Stomach (tissue), 9 donors: ENCODE results near the gene SH3BGR. TPM values are rescaled to one million over a fixed set of nuclear protein-coding genes. Genes with fewer than 3 reads are reported as not detected.
"Not testable (repeated sequence)": the region's sequence is repeated elsewhere in the genome, so short reads cannot be mapped to it uniquely, and the experiment has no call there.

ENCODE experiments used
- DNase-seq, 2 donors: peaks; one replicate each; pipeline versions ENCODE4 v3.0.0 to v3.0.0-alpha.2; 2013 to 2019
- H3K27ac ChIP-seq, 5 donors: fragments of 200-600 bp in 4 of 5; sonication (generic) in 4 of 5; one replicate each; pipeline ENCODE4 v1.5.1; 2013 to 2019; ENCODE audit warnings: mild to moderate bottlenecking in 1 of 5, moderate library complexity in 1 of 5
- H3K27me3 ChIP-seq, 3 donors: fragments of 200-600 bp; sonication (generic); one replicate each; pipeline ENCODE4 v1.5.1; 2017 to 2019; ENCODE audit warnings: mixed run types in 1 of 3
- H3K36me3 ChIP-seq, 4 donors: fragments of 200-600 bp; sonication (generic); 1 replicate in 3 of 4; 2 replicates in 1 of 4; pipeline ENCODE4 v1.5.1; 2016 to 2019
- H3K4me1 ChIP-seq, 4 donors: fragments of 200-600 bp; sonication (generic); one replicate each; pipeline ENCODE4 v1.5.1; 2016 to 2019
- H3K4me3 ChIP-seq, 4 donors: fragments of 200-600 bp; sonication (generic) in 3 of 4; one replicate each; pipeline ENCODE4 v1.5.1; 2016 to 2019; ENCODE audit warnings: mild to moderate bottlenecking in 1 of 4
- H3K9me3 ChIP-seq, 4 donors: fragments of 200-600 bp; sonication (generic); one replicate each; pipeline ENCODE4 v1.5.1; 2016 to 2019
- CTCF ChIP-seq, 7 experiments: fragments of 450-650 bp in 4 of 7; fragments of 200-600 bp in 3 of 7; sonication (generic) in 3 of 7; IDR thresholded peaks; one replicate each; pipeline ENCODE4 v1.5.1; 2016 to 2019; ENCODE audit warnings: antibody characterized with exemption in 7 of 7, control low read depth in 2 of 7, mild to moderate bottlenecking in 1 of 7
- EP300 ChIP-seq: sonication (generic); formaldehyde crosslinking; IDR thresholded peaks from one replicate; pipeline ENCODE4 v1.6.1; 2017; ENCODE audit warnings: antibody characterized with exemption
- POLR2A ChIP-seq, 4 donors: fragments of 450-650 bp; IDR thresholded peaks; one replicate each; pipeline ENCODE4 v1.6.1; 2016; ENCODE audit warnings: antibody characterized with exemption in 4 of 4, control low read depth in 2 of 4, mild to moderate bottlenecking in 1 of 4, moderate library complexity in 1 of 4
- POLR2AphosphoS5 ChIP-seq, 3 donors: sonication (generic); formaldehyde crosslinking; IDR thresholded peaks; one replicate each; pipeline ENCODE4 v1.6.1; 2016; ENCODE audit warnings: antibody characterized with exemption in 3 of 3
- WGBS, 5 donors: extraction: QIAGEN DNeasy Blood & Tissue Kit in 3 of 5; methylation state at CpG; one replicate each; pipeline versions ENCODE4 v1.1.5 to v1.1.7; 2013 to 2018; 5-methylcytosine and 5-hydroxymethylcytosine counted together
- intact Hi-C: fragments of 100-400 bp; cut with DNase I; formaldehyde crosslinking; loops from one replicate; pipeline ENCODE4 v1.15.1; 2023; ENCODE audit warnings: low total_unique reads
- polyA plus RNA-seq, 3 donors: library from polyadenylated mRNA; stranded (reverse); fragments of 200-250 nt; gene quantifications; one replicate each; pipeline ENCODE4 v1.2.3, GENCODE V29; 2013
- total RNA-seq, 5 donors: library from RNA; depleted of rRNA; stranded (reverse); fragments of >200 nt; gene quantifications; one replicate each; pipeline versions ENCODE4 v1.1.0 to v1.2.3, GENCODE V29; 2014 to 2016
- donor health status: healthy with polysubstance abuse.
- donor health status: Bipolar disorder and iron deficiency.
- donor health status: healthy.

Gene SH3BGR
- total and polyA plus RNA-seq, 8 donors, result 0.87 to 295 (median 7.9) TPM; not detected in 1

- intact Hi-C loops, result no loop called here
- no peak for DNase-seq
- no peaks in the 10 kb centered on the region for H3K4me1 ChIP-seq
- no peaks in the 10 kb centered on the region for H3K36me3 ChIP-seq
- H3K4me3 ChIP-seq, result no peak overlapping the region
- no peak overlapping the region for H3K27ac ChIP-seq
- no peaks in the 10 kb centered on the region for H3K9me3 ChIP-seq
- H3K27me3 ChIP-seq, result no peaks in the 10 kb centered on the region
- TF ChIP-seq POLR2A (IDR thresholded peaks at IDR 0.05), result no peak
- no peak for TF ChIP-seq POLR2AphosphoS5 (IDR thresholded peaks at IDR 0.05)
- no peak for TF ChIP-seq CTCF (IDR thresholded peaks at IDR 0.05)
- TF ChIP-seq EP300, result no peak
- WGBS, 5 donors, result 23 to 44% (median 33%) methylated on average over 1 of the region's 1 CpG
Measured at GRCh38 chr21:39537571-39537970, 85.8 kb downstream of the SH3BGR start.

GRCh38 chr21:39538453-39539042, 86.8 kb downstream of the SH3BGR start:
- no peaks in the 10 kb centered on the region for H3K9me3 ChIP-seq
- intact Hi-C loops, result no loop called here
- no peaks in the 10 kb centered on the region for H3K4me1 ChIP-seq
- H3K27ac ChIP-seq, result no peak overlapping the region
- H3K36me3 ChIP-seq, result no peaks in the 10 kb centered on the region
- TF ChIP-seq POLR2AphosphoS5 (IDR thresholded peaks at IDR 0.05) (no peak), EP300 (no peak), CTCF (IDR thresholded peaks at IDR 0.05) (no peak), POLR2A (IDR thresholded peaks at IDR 0.05) (no peak)
- 89 to 96% (median 92%) methylated on average over 8 of the region's 8 CpGs for WGBS, 5 donors
- no peaks in the 10 kb centered on the region for H3K27me3 ChIP-seq
- no peak overlapping the region for H3K4me3 ChIP-seq
- no peak for DNase-seq

GRCh38 chr21:39540367-39540766, 88.6 kb downstream of the SH3BGR start:
- H3K27me3 ChIP-seq, H3K9me3 ChIP-seq, intact Hi-C loops, DNase-seq, H3K4me3 ChIP-seq, H3K36me3 ChIP-seq, H3K4me1 ChIP-seq, H3K27ac ChIP-seq: not testable (repeated sequence)
- WGBS, 5 donors, result 83 to 95% (median 92%) methylated on average over 4 of the region's 4 CpGs

GRCh38 chr21:39542736-39543135, 91.0 kb downstream of the SH3BGR start:
- Histone ChIP-seq H3K36me3 (no peaks in the 10 kb centered on the region), H3K27me3 (no peaks in the 10 kb centered on the region), H3K4me3 (no peak overlapping the region), H3K27ac (no peak overlapping the region), H3K4me1 (no peaks in the 10 kb centered on the region), H3K9me3 (peaks cover 0 to 5% (median 0%) of the 10 kb centered on the region in 4 donors)
- intact Hi-C loops, result no loop called here
- whole genome bisulfite sequencing, 5 donors, result 75 to 82% (median 78%) methylated on average over 5 of the region's 5 CpGs
- TF ChIP-seq EP300 (no peak), POLR2A (IDR thresholded peaks at IDR 0.05) (no peak), CTCF (IDR thresholded peaks at IDR 0.05) (no peak), POLR2AphosphoS5 (IDR thresholded peaks at IDR 0.05) (no peak)
- no peak for DNase-seq

- TF ChIP-seq POLR2A (IDR thresholded peaks at IDR 0.05) (no peak), CTCF (IDR thresholded peaks at IDR 0.05) (no peak), EP300 (no peak), POLR2AphosphoS5 (IDR thresholded peaks at IDR 0.05) (no peak)
- no peak overlapping the region for H3K27ac ChIP-seq
- DNase-seq, result no peak
- WGBS, 5 donors, result 100% methylated on average over 1 of the region's 1 CpG
- H3K9me3 ChIP-seq, result peaks cover 0 to 6% (median 3%) of the 10 kb centered on the region in 4 donors
- H3K27me3 ChIP-seq, result no peaks in the 10 kb centered on the region
- H3K4me1 ChIP-seq, result no peaks in the 10 kb centered on the region
- no peaks in the 10 kb centered on the region for H3K36me3 ChIP-seq
- no peak overlapping the region for H3K4me3 ChIP-seq
- intact Hi-C loops, result no loop called here
Measured at GRCh38 chr21:39546522-39546921, 94.8 kb downstream of the SH3BGR start.
